M059J (cell line): ENCODE measurements around the gene NCDN. TPM values are rescaled to one million over a fixed set of nuclear protein-coding genes. Genes with fewer than 3 reads are reported as not detected.

ENCODE experiments used
- DNase-seq: peaks from one replicate; pipeline ENCODE4 v3.0.0-alpha.2; 2012; ENCODE audit warnings: low read depth
- total RNA-seq: library from RNA; depleted of rRNA; stranded (reverse); fragments of >200 nt; shearing (Covaris generic); gene quantifications from 2 replicates; pipeline ENCODE4 v1.2.3, GENCODE V29; 2014; rRNA removed

The NCDN gene
- total RNA-seq, 1 experiment from 2014 or later, result 27.0 TPM

- DNase-seq, result no peak
These were observed 33.0 kb downstream of the NCDN start for GRCh38 chr1:35590476-35591040.

- no peak for DNase-seq
These were observed 33.6 kb downstream of the NCDN start for GRCh38 chr1:35591211-35591610.

GRCh38 chr1:35592991-35593769, 35.6 kb downstream of the NCDN start:
- DNase-seq, result peak; percentile 58

DNA sequence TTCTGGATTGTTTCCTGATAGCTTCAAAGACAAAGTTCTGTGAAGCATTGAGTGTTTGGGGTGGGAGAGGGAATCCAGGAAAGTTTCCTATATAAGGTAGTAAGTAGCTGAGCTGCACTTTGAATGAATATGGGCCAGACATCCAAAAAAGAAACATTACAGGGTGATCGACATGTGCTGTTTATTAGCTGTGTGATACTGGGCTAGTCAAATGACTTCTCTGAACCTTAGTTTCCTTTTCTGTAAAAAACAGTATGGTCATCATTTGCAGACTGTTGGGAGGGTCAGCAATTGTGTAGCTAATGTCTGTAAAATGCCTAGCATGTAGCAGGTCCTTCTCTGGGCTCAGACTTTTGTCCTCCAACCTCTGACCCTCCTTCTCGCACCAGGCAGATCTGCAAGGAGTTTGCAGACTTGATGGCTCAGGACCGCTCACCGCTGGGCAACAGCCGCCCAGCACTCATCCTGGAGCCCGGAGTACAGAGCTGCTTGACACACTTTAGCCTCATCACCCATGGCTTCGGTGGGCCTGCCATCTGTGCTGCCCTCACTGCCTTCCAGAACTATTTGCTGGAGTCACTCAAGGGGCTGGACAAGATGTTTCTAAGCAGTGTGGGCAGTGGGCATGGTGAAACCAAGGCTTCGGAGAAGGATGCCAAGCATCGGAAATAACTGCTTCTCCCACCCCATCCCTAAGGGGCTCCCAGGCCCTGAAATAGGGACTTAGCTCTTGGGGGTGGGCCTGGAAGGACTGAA, 36.6 kb downstream of the NCDN start:
- DNase-seq, result no peak

DNA sequence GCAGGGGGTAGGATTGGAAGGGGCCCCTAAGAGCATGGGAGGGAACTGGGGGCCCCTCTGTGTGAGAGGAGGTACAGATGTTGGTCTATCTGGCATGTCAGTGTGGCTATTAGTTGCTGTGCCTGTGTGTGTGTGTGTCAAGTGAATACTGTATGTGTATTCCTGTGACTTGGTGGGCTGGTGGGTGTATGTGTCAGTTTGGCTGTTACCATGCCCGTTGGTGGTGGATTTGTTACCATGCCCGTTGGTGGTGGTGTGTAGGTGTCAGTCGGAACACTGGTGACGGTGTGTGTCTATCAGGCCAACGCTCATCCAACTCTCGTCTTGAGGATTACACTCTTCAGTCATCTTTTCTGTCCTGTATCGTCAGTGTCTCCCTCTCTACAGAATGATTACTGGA, 38.1 kb downstream of the NCDN start:
- no peak for DNase-seq

DNA sequence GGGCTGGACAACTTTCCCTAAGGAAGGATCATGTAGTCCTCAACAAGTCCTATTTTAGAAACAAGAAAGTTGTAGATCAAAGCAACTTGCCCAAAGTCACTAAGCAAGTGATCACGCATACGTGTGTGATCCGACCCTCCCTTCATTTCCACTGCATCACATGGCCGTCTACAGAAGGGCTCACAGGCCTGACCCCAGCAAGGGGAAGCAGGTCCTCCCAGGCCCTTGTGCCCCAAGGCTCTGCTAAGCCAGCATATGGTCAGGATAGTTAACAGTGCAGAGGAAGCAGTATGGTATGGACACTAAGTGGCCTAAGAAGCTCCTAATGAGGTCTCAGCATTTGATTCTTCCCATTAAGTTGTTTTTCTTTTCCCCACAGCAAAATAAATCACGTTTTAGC, 40.3 kb downstream of the NCDN start:
- no peak for DNase-seq

- DNase-seq, result no peak
These were observed 41.3 kb downstream of the NCDN start for GRCh38 chr1:35598895-35599294.

DNA sequence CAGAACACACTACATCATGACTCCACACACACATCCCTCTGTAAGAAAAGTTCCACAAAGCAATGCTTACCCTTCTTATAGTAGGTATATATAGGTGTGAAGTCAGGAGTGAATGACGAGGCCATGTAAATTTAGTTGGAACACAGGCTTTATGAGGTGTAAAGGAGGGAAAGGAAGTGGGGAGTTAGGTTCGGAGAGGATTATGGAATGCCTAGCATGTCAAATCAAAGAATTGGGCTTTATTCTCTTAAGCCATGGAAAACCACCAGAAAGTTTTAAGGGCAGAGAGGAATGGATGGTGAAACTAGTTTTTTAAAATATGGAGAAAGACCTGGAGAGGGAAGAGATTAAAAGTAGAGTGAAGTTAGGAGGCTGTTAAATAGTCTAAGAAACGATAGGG, 41.8 kb downstream of the NCDN start:
- DNase-seq, result no peak

GRCh38 chr1:35600593-35600992, 43.0 kb downstream of the NCDN start:
- DNase-seq, result no peak

GRCh38 chr1:35603468-35603867, 45.9 kb downstream of the NCDN start:
- no peak for DNase-seq

DNA sequence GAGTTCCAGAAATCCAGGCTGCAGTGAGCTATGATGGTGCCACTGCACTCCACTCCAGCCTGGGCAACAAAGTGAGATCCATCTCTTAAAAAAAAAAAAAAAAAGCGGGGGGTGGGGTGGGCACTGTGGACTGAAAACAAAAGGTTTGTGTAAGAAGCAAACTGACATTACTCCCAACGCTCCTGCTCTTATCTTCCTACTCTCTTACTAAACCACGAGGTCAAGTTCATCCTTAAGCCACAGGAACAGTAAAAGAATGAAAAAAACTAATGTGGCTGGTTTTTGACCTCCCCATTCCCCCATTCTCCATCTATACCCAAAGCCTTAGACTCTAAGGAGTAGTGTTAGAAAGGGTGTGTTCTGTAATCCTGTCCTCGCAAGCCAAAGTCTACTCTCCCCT, 46.3 kb downstream of the NCDN start:
- DNase-seq, result peak; percentile 40

DNA sequence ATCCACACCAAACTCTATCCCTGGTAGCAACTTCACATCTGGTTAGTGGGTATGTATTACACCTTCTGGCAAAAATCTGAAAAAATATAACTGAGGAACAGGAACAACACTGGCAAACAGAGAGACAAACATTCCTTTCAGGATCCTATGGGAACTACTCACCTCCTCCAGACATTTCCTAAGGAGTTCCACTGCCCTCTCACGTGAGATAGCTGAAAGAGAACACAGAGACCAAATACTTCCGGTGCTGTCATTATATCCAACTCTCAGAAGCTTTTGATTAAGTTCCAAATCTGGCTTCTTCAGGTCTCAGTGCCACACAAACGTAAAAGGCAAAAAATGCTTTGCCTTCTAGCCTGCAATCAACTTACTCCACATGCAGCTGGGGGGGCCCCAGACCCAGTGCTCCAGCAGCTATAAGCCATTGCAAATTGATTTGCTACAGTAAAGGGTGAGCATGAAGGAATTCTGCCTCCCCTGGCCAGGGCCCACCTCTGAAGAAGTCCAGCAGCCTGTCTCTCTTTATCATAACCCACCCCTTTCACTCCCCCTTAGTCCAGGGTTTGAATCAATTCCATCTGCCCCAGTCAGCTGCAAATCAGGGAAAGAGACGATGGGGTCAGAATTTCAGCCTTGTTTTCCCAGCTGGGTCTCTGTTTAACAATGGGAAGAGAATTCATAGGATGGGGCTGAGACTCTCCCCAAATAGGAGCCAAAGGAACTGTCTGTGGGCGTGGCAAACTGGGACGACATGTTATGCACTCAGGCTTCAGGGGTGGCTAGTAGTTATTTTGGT, 47.7 kb downstream of the NCDN start:
- DNase-seq, result no peak

DNA sequence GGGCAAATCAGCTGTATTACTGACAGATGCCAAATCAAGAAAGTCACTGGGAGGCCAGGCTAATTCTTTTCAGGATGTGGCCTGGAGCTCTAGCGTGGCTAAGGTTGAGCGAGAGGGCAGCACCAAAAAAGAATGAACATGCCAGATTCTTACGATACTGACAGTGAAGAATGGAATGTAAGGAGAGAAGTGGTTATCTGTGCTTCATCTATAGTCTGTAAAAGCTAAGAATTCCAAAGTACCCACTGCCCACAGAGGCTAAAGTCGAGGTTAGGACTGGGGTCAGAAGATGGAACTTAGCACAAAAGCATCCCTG, 48.2 kb downstream of the NCDN start:
- peak; percentile 90 for DNase-seq

GRCh38 chr1:35611655-35612054, 54.1 kb downstream of the NCDN start:
- DNase-seq, result no peak

DNA sequence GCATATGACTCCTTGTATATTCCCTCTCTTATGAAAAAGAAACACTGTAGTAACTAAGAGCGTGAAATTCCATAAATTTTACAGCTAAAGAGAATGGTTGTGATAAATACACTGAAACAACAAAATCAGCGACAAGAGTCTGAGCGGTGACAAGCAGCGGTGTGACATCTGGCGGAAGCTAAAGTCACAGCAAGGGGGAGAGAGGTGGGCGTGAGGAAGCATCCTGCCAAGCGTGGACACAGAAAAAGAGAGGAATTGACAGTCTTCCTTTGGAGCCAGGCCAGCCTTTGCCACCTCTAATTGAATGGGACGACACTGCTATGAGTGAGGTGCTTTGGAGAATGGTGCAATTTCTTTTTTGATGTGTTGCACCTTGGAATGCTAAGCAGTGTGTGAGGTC, 57.8 kb downstream of the NCDN start:
- no peak for DNase-seq

Other genes starting within 250 kb of the NCDN start
- gene KIAA0319L, start 396 bp upstream of the NCDN start, total RNA-seq, result 33.7 and 38.9 TPM in 2 replicates
- not detected in 2 replicates for gene TFAP2E, start 15.5 kb downstream of the NCDN start, total RNA-seq
- gene PSMB2, start 83.7 kb downstream of the NCDN start, total RNA-seq, result 63.2 and 72.0 TPM in 2 replicates
- gene C1orf216, start 161.1 kb downstream of the NCDN start, total RNA-seq, result 19.7 and 28.9 TPM in 2 replicates
- gene CLSPN, start 212.2 kb downstream of the NCDN start, total RNA-seq, result 10.9 and 33.4 TPM in 2 replicates